ENCODE data around the gene SMG6. TPM values are rescaled to one million over a fixed set of nuclear protein-coding genes. Genes with fewer than 3 reads are reported as not detected.

The SMG6 gene
- total RNA-seq, 1 experiment from 2014 or later, result 33.8 TPM

- no peaks in the 10 kb centered on the region for H3K27me3 Mint-ChIP-seq (ENCODE audit: insufficient read depth, unreplicated experiment)
- H3K27ac Mint-ChIP-seq (ENCODE audit: unreplicated experiment), result no peak overlapping the region
- Histone ChIP-seq H3K27me3 (replicated peaks; ENCODE audit: control insufficient read depth, insufficient read depth, low read length) (no peaks in the 10 kb centered on the region), H3K4me1 (peaks cover 8% of the 10 kb centered on the region), H3K36me3 (ENCODE audit: control insufficient read depth, insufficient read depth, low read length) (peaks cover 4% of the 10 kb centered on the region; the same call in 1 of the 2 replicates), H3K4me3 (ENCODE audit: low read depth, low read length) (no peak overlapping the region), H3K9me3 (no peaks in the 10 kb centered on the region)
- peaks cover 17% of the 10 kb centered on the region for H3K36me3 Mint-ChIP-seq (ENCODE audit: insufficient read depth, unreplicated experiment)
- no TSS peak for BruUV-seq (replicated peaks)
- POLR2A ChIA-PET, result no interaction called here
- intact Hi-C loops (cut with micrococcal nuclease; ENCODE audit: unreplicated experiment), result no loop called here
- CTCF ChIA-PET, result no interaction called here
- H3K4me1 Mint-ChIP-seq (ENCODE audit: low read depth, unreplicated experiment), result peaks cover 4% of the 10 kb centered on the region
- no peak for DNase-seq
- H3K9me3 Mint-ChIP-seq (ENCODE audit: unreplicated experiment), result no peaks in the 10 kb centered on the region
- TF ChIP-seq, protein P1, sequence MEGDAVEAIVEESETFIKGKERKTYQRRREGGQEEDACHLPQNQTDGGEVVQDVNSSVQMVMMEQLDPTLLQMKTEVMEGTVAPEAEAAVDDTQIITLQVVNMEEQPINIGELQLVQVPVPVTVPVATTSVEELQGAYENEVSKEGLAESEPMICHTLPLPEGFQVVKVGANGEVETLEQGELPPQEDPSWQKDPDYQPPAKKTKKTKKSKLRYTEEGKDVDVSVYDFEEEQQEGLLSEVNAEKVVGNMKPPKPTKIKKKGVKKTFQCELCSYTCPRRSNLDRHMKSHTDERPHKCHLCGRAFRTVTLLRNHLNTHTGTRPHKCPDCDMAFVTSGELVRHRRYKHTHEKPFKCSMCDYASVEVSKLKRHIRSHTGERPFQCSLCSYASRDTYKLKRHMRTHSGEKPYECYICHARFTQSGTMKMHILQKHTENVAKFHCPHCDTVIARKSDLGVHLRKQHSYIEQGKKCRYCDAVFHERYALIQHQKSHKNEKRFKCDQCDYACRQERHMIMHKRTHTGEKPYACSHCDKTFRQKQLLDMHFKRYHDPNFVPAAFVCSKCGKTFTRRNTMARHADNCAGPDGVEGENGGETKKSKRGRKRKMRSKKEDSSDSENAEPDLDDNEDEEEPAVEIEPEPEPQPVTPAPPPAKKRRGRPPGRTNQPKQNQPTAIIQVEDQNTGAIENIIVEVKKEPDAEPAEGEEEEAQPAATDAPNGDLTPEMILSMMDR (IDR thresholded peaks at IDR 0.05; ENCODE audit: insufficient read depth in 1 of 2, low read depth in 1 of 2, low read length in 1 of 2, severe bottlenecking in 1 of 2, unreplicated experiment in 1 of 2), result no peak
- H3K4me3 Mint-ChIP-seq (ENCODE audit: unreplicated experiment), result no peak overlapping the region
These were observed 226.5 kb downstream of the SMG6 start for GRCh38 chr17:2077040-2077439.

DNA sequence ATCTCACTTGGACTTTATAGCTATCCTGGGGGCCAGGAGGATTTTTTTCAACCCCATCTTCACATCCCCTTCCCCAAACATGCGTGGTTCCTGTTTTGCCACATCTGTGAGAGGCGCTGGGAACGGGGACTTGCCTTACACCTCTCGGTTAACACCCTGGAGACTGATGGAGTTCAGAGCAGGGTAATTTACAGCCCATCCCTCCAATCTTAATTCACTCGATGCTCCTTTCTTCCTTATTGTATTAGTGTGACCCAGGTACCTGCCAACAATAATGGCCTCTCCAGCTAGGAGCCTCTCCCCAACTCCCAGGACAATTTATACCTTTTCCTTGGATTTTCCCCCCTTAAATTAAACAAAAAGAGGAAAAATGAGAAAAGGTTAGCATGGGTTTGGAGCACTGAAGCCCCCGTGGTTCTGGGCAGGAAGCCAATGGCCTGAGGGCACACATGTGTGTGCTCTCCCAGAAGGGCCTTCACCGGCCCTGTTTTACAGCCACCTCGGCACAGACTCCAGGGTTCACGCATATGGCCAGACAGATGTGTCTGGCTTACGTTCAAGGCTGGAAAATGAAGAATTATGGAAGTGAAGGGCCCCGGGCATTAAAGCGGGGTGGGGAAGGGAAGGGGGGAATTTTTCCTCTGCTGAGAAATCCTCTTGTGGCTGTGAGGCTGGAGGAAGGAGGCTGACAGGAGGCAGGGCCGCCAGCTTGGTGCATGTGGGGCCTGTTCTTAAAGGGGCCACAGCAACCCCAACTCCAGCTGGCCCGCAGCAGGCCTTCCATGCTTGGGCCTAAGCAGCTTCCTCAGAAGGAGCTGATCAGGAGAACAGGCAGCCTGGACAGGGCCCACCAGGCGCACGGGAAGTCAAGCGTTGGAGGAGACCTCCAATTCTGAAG lies 227.2 kb downstream of the SMG6 start:
- intact Hi-C loops (cut with micrococcal nuclease; ENCODE audit: unreplicated experiment), result no loop called here
- Histone ChIP-seq H3K27me3 (replicated peaks; ENCODE audit: control insufficient read depth, insufficient read depth, low read length) (no peaks in the 10 kb centered on the region), H3K9me3 (no peaks in the 10 kb centered on the region), H3K4me1 (peaks cover 6% of the 10 kb centered on the region), H3K4me3 (ENCODE audit: low read depth, low read length) (no peak overlapping the region), H3K36me3 (ENCODE audit: control insufficient read depth, insufficient read depth, low read length) (peaks cover 4% of the 10 kb centered on the region; the same call in 1 of the 2 replicates)
- H3K4me1 Mint-ChIP-seq (ENCODE audit: low read depth, unreplicated experiment), result no peaks in the 10 kb centered on the region
- POLR2A ChIA-PET, result no interaction called here
- BruUV-seq (replicated peaks), result no TSS peak
- H3K36me3 Mint-ChIP-seq (ENCODE audit: insufficient read depth, unreplicated experiment), result peaks cover 17% of the 10 kb centered on the region
- TF ChIP-seq, protein P1 (IDR thresholded peaks at IDR 0.05; ENCODE audit: insufficient read depth in 1 of 2, low read depth in 1 of 2, low read length in 1 of 2, severe bottlenecking in 1 of 2, unreplicated experiment in 1 of 2), result no peak
- H3K27ac Mint-ChIP-seq (ENCODE audit: unreplicated experiment), result no peak overlapping the region
- CTCF ChIA-PET, result interaction anchor here (0.7 kb wide), 1 partner anchor 35 kb away, joined by 3 read pairs; no protein-coding TSS in a partner anchor
- no peak for DNase-seq
- no peaks in the 10 kb centered on the region for H3K9me3 Mint-ChIP-seq (ENCODE audit: unreplicated experiment)
- H3K4me3 Mint-ChIP-seq (ENCODE audit: unreplicated experiment), result no peak overlapping the region
- no peaks in the 10 kb centered on the region for H3K27me3 Mint-ChIP-seq (ENCODE audit: insufficient read depth, unreplicated experiment)

DNA sequence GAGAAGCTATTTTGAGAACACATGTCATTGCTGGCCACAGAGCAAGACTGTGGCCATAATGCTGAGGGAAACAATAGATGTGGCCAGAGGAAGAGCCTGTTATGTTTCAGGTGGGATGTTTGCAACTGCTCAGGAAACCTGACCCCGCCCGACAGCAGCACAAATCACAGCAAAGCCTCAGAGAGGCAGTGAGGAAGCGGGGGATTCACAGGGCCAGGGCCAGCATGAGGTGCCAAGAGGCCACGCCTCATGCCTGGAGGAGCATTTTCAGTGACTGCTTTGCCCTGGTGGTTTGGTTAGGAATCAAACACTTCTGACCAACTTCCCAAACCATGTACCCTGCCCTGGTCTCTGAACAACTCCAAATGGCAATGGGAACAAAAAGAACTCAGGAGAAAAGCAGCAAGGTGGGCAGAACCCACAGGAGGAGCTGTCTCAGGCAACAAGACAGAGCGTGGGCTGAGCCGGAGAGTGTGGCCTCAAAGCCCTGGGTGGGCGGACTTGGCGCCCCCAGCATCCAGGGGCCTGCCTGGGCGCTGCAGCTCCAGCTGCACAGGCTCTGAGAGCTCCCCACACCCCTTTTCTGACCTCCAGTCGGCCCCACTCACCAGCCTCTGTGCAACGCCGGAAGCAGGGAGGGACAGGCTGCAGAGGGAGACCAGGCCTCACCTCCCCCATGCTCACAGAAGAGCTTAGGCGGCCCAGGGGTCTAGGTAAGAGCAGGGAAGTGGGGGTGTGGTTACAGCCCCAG lies 228.1 kb downstream of the SMG6 start:
- no peaks in the 10 kb centered on the region for H3K9me3 Mint-ChIP-seq (ENCODE audit: unreplicated experiment)
- no TSS peak for BruUV-seq (replicated peaks)
- no peak overlapping the region for H3K27ac Mint-ChIP-seq (ENCODE audit: unreplicated experiment)
- TF ChIP-seq, protein P1 (IDR thresholded peaks at IDR 0.05; ENCODE audit: insufficient read depth in 1 of 2, low read depth in 1 of 2, low read length in 1 of 2, severe bottlenecking in 1 of 2, unreplicated experiment in 1 of 2), result no peak
- no peaks in the 10 kb centered on the region for H3K4me1 Mint-ChIP-seq (ENCODE audit: low read depth, unreplicated experiment)
- ChIA-PET CTCF (interaction anchor here (0.7 kb wide), 1 partner anchor 36 kb away, joined by 3 read pairs; no protein-coding TSS in a partner anchor), POLR2A (no interaction called here)
- H3K27me3 Mint-ChIP-seq (ENCODE audit: insufficient read depth, unreplicated experiment), result no peaks in the 10 kb centered on the region
- intact Hi-C loops (cut with micrococcal nuclease; ENCODE audit: unreplicated experiment), result no loop called here
- peaks cover 17% of the 10 kb centered on the region for H3K36me3 Mint-ChIP-seq (ENCODE audit: insufficient read depth, unreplicated experiment)
- H3K27me3 ChIP-seq (replicated peaks; ENCODE audit: control insufficient read depth, insufficient read depth, low read length), result no peaks in the 10 kb centered on the region
- H3K4me3 Mint-ChIP-seq (ENCODE audit: unreplicated experiment), result no peak overlapping the region
- H3K4me1 ChIP-seq, result no peaks in the 10 kb centered on the region
- H3K36me3 ChIP-seq (ENCODE audit: control insufficient read depth, insufficient read depth, low read length), result peaks cover 4% of the 10 kb centered on the region; the same call in 1 of the 2 replicates
- DNase-seq, result no peak
- no peaks in the 10 kb centered on the region for H3K9me3 ChIP-seq
- no peak overlapping the region for H3K4me3 ChIP-seq (ENCODE audit: low read depth, low read length)
